Measurements from ENCODE around the gene SLC35B2.

GRCh38 chr6:44233567-44234100, 23.7 kb downstream of the SLC35B2 start:
- TF ChIP-seq ZNF274 (IDR thresholded peaks at IDR 0.05; ENCODE audit: low read depth, low read length), result no peak
- no peak for TF ChIP-seq YY1 (IDR thresholded peaks at IDR 0.05; ENCODE audit: insufficient read depth, insufficient read length)
